Spinal cord (tissue), 10 donors: ENCODE data around the gene GSG1. TPM values are rescaled to one million over a fixed set of nuclear protein-coding genes. Genes with fewer than 3 reads are reported as not detected.

Experiments
- DNase-seq, 6 donors: peaks; one replicate each; pipeline versions ENCODE4 v3.0.0 to v3.0.0-alpha.2; 2013 to 2015; ENCODE audit warnings: low spot score in 6 of 6, low read depth in 4 of 6
- H3K27ac ChIP-seq: one replicate; pipeline ENCODE4 v1.5.1; 2013; ENCODE audit warnings: low read depth, low read length, control low read depth
- H3K27me3 ChIP-seq: one replicate; pipeline ENCODE4 v1.6.1; 2013; ENCODE audit warnings: low read length; ENCODE audit not compliant: control insufficient read depth, insufficient read depth
- H3K36me3 ChIP-seq: one replicate; pipeline ENCODE4 v1.6.1; 2013; ENCODE audit warnings: low read length; ENCODE audit not compliant: control insufficient read depth, insufficient read depth
- H3K4me1 ChIP-seq: one replicate; pipeline ENCODE4 v1.6.1; 2013; ENCODE audit warnings: low read length; ENCODE audit not compliant: control insufficient read depth, insufficient read depth
- H3K4me3 ChIP-seq: one replicate; pipeline ENCODE4 v1.5.1; 2013; ENCODE audit warnings: low read depth, low read length, control low read depth
- H3K9me3 ChIP-seq: one replicate; pipeline ENCODE4 v1.6.1; 2013; ENCODE audit warnings: low read length; ENCODE audit not compliant: control insufficient read depth, insufficient read depth
- WGBS: methylation state at CpG from one replicate; pipeline ENCODE4 v1.1.5; 2013; ENCODE audit warnings: missing lambda C conversion rate; ENCODE audit not compliant: insufficient coverage; 5-methylcytosine and 5-hydroxymethylcytosine counted together
- polyA plus RNA-seq, 2 donors: library from polyadenylated mRNA; unstranded; fragments of 120-200 nt; gene quantifications; one replicate each; pipeline ENCODE4 v1.2.1, GENCODE V29; 2013; ENCODE audit not compliant: insufficient read length in 2 of 2
- total RNA-seq, 2 donors: library from RNA; depleted of rRNA in 1 of 2; stranded (reverse); fragments of 120-200 nt in 1 of 2; fragments of >200 nt in 1 of 2; gene quantifications; one replicate each; pipeline versions ENCODE4 v1.2.3 to v1.2.4, GENCODE V29; 2013 to 2014
- donor health status: healthy.

The GSG1 gene
- total and polyA plus RNA-seq, 4 donors: 0.59 to 0.78 (median 0.77) TPM; not detected in 1

- Histone ChIP-seq H3K36me3 (no peaks in the 10 kb centered on the region), H3K9me3 (no peaks in the 10 kb centered on the region), H3K4me3 (no peak overlapping the region), H3K4me1 (peaks cover 23% of the 10 kb centered on the region), H3K27me3 (no peaks in the 10 kb centered on the region), H3K27ac (peak overlapping the region; percentile 54)
- WGBS: 44% methylated on average over 2 of the region's 9 CpGs
- DNase-seq: no peak
These were observed 5.9 kb downstream of the GSG1 start for GRCh38 chr12:13097491-13098011.

GRCh38 chr12:13095266-13095995 lies 8.0 kb downstream of the GSG1 start:
- H3K4me3 ChIP-seq: no peak overlapping the region
- H3K27ac ChIP-seq: no peak overlapping the region
- peak in 2 of 6 donors; percentile 35 to 38 for DNase-seq
- H3K4me1 ChIP-seq: peaks cover 12% of the 10 kb centered on the region
- H3K36me3 ChIP-seq: no peaks in the 10 kb centered on the region
- H3K9me3 ChIP-seq: no peaks in the 10 kb centered on the region
- no peaks in the 10 kb centered on the region for H3K27me3 ChIP-seq
- WGBS: 56% methylated on average over 1 of the region's 8 CpGs

- Histone ChIP-seq H3K27ac (no peak overlapping the region), H3K36me3 (no peaks in the 10 kb centered on the region), H3K4me1 (peaks cover 5% of the 10 kb centered on the region), H3K4me3 (no peak overlapping the region), H3K27me3 (no peaks in the 10 kb centered on the region), H3K9me3 (no peaks in the 10 kb centered on the region)
- DNase-seq: no peak
- WGBS: no CpG with 5 or more reads among the region's 3 CpGs
These were observed 9.1 kb downstream of the GSG1 start for GRCh38 chr12:13094367-13094766.

GRCh38 chr12:13093848-13094220 lies 9.6 kb downstream of the GSG1 start:
- no peak overlapping the region for H3K27ac ChIP-seq
- H3K4me1 ChIP-seq: peaks cover 5% of the 10 kb centered on the region
- DNase-seq: peak in 2 of 6 donors; percentile 59 to 90
- WGBS: 80% methylated on average over 1 of the region's 2 CpGs
- H3K9me3 ChIP-seq: no peaks in the 10 kb centered on the region
- H3K36me3 ChIP-seq: no peaks in the 10 kb centered on the region
- H3K27me3 ChIP-seq: no peaks in the 10 kb centered on the region
- no peak overlapping the region for H3K4me3 ChIP-seq

- H3K9me3 ChIP-seq: no peaks in the 10 kb centered on the region
- H3K27me3 ChIP-seq: no peaks in the 10 kb centered on the region
- peaks cover 5% of the 10 kb centered on the region for H3K4me1 ChIP-seq
- WGBS: 69% methylated on average over 6 of the region's 7 CpGs
- H3K36me3 ChIP-seq: no peaks in the 10 kb centered on the region
- no peak for DNase-seq
- no peak overlapping the region for H3K27ac ChIP-seq
- H3K4me3 ChIP-seq: no peak overlapping the region
These were observed 10.1 kb downstream of the GSG1 start for GRCh38 chr12:13093191-13093847.

- no peaks in the 10 kb centered on the region for H3K9me3 ChIP-seq
- no peak for DNase-seq
- no peaks in the 10 kb centered on the region for H3K27me3 ChIP-seq
- H3K4me3 ChIP-seq: no peak overlapping the region
- peaks cover 5% of the 10 kb centered on the region for H3K4me1 ChIP-seq
- no peak overlapping the region for H3K27ac ChIP-seq
- WGBS: no CpG with 5 or more reads among the region's 6 CpGs
- H3K36me3 ChIP-seq: no peaks in the 10 kb centered on the region
These were observed 11.6 kb downstream of the GSG1 start for GRCh38 chr12:13091832-13092231.

- WGBS: 96% methylated on average over 3 of the region's 4 CpGs
- H3K27ac ChIP-seq: no peak overlapping the region
- no peaks in the 10 kb centered on the region for H3K9me3 ChIP-seq
- no peak for DNase-seq
- H3K4me3 ChIP-seq: no peak overlapping the region
- H3K4me1 ChIP-seq: peaks cover 5% of the 10 kb centered on the region
- no peaks in the 10 kb centered on the region for H3K27me3 ChIP-seq
- H3K36me3 ChIP-seq: peaks cover under 1% of the 10 kb centered on the region
These were observed 13.4 kb downstream of the GSG1 start for GRCh38 chr12:13090054-13090453.

GRCh38 chr12:13088496-13088895 lies 15.0 kb downstream of the GSG1 start:
- no peak overlapping the region for H3K27ac ChIP-seq
- H3K4me1 ChIP-seq: peaks cover 3% of the 10 kb centered on the region
- no CpG with 5 or more reads among the region's 4 CpGs for WGBS
- no peaks in the 10 kb centered on the region for H3K27me3 ChIP-seq
- peaks cover 6% of the 10 kb centered on the region for H3K36me3 ChIP-seq
- no peak overlapping the region for H3K4me3 ChIP-seq
- H3K9me3 ChIP-seq: no peaks in the 10 kb centered on the region
- peak in 2 of 6 donors; percentile 20 to 43 for DNase-seq

- no peak overlapping the region for H3K27ac ChIP-seq
- WGBS: 48% methylated on average over 4 of the region's 5 CpGs
These were observed 15.7 kb downstream of the GSG1 start for GRCh38 chr12:13087766-13088165.

More at GRCh38 chr12:13087766-13088165, 15.7 kb downstream of the GSG1 start:
- no peaks in the 10 kb centered on the region for H3K27me3 ChIP-seq
- no peak overlapping the region for H3K4me3 ChIP-seq
- DNase-seq: no peak
- H3K4me1 ChIP-seq: no peaks in the 10 kb centered on the region
- no peaks in the 10 kb centered on the region for H3K9me3 ChIP-seq
- H3K36me3 ChIP-seq: peaks cover 9% of the 10 kb centered on the region
